ENCODE measurements around the gene C9.
"Not testable (repeated sequence)": the region's sequence is repeated elsewhere in the genome, so short reads cannot be mapped to it uniquely, and the experiment has no call there.

The C9 gene

DNA sequence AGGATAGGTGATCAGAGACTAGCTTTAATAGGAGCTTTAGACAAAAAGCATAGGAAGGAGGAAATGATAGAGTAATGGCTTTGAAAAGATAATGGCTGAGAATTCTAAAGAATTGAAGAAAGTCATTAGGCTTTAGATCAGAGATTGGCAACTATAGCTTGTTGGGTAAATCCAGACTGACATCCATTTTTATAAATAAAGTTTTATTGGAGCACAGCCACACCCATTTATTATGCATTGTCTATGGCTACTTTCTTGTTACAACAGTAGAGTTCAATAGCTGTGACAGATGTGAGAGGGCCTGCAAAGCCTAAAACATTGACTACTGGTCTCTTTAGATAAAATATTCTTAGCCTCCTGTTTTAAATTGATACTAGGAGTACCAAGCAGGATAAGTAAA is 104.2 kb downstream of the C9 start:
- no peak for DNase-seq (ENCODE audit: low read depth in 2 of 2)

GRCh38 chr5:39257554-39257953 is 106.7 kb downstream of the C9 start:
- DNase-seq (ENCODE audit: low read depth in 2 of 2) = no peak

DNA sequence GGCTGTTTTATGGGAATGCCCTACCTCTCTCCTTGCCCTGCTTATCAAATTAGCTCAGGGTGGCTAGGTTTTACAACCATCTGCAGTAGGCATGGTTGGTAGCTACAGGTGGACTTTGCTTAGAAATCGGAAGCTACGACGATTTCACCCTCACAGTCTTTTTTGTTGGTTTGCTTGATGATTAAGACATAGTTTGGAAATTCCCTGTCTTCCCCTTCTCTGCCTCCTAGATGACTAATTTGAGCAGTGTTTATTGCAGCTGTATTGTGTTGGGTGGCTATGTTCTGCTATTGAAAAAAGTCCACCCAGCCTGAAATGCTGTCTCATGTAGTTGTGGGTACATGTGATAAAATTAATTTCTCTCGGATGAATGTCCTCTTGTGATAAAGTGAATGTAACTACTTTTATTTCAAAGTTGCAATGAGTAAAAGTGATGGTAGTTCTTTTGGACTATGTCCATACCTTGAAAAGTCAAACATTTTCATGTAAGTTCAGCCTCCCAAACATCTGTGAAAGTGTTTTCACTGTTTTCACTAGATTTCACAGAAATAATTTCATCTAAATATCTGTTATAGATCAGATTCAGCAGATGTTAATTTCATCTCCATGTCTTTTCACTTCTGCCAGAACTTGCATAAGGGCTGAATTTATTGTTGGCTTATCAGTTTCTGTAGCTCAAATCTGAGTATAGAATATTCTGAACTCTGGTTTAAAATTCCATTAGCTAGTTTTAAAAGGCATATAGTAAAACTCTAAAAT is 107.6 kb downstream of the C9 start:
- DNase-seq (ENCODE audit: low read depth in 2 of 2) = no peak

- no peak for DNase-seq (ENCODE audit: low read depth in 2 of 2)
Measured at GRCh38 chr5:39255406-39255805, 108.9 kb downstream of the C9 start.

DNA sequence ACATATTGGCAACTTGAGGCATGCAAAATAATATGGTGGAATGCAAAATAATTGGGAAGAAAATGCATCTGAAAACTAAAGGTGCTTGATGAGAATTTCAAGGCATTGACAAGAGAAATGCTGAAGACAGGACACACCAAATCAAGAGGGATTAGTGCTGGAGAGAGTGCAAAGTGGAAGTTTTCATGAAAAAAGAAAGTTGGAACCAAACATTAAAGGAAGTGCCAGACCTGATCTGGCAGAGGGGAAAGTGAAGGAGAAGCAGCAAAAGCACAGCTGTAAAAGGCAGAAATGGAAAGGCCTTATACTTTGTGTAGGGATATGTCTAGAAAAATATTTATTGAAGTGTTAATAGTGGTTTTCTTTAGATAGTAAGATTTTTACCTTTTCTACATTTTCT is 109.6 kb downstream of the C9 start:
- no peak for DNase-seq (ENCODE audit: low read depth in 2 of 2)

GRCh38 chr5:39253196-39253595 is 111.1 kb downstream of the C9 start:
- DNase-seq (ENCODE audit: low read depth in 2 of 2) = no peak

- no peak for DNase-seq (ENCODE audit: low read depth in 2 of 2)
Measured at GRCh38 chr5:39249564-39250274, 114.6 kb downstream of the C9 start.

GRCh38 chr5:39249069-39249468 is 115.2 kb downstream of the C9 start:
- no peak for DNase-seq (ENCODE audit: low read depth in 2 of 2)

DNA sequence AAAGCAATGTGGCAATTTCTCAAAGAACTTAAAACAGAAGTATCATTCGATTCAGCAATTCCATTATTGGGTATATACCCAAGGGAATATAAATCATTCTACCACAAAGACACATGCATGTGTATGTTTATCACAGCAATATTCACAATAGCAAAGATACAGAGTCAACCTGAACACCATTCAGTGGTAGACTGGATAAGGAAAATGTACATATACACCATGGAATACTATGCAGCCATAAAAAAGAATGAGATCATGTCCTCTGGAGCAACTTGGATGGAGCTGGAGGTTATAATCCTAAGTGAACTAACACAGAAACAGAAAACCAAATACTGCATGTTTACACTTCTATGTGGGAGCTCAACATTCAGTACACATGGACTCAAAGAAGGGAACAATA is 123.5 kb downstream of the C9 start:
- DNase-seq (ENCODE audit: low read depth in 2 of 2) = no peak

- DNase-seq (ENCODE audit: low read depth in 2 of 2) = no peak
Measured at GRCh38 chr5:39238366-39239105, 125.8 kb downstream of the C9 start.

DNA sequence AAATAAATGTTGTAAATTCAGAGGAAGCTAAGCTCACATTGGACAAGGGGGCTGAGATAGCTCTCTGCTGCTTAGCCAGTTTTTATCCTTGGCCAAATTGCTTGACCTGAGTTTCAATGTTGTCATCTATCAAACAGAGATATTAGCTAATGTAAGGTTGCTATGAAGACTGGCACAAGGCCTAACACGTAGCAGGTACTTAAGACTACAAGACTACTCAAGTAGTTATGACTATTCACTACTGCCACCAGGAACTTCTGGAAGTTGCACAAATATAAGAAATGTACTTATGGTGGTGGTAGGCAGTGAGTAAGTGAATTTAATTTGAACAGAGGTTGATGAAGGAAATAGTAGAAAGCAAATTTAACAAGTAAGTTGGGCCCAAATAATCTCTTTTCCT is 127.6 kb downstream of the C9 start:
- DNase-seq (ENCODE audit: low read depth in 2 of 2) = no peak

GRCh38 chr5:39235648-39236047 is 128.6 kb downstream of the C9 start:
- no peak for DNase-seq (ENCODE audit: low read depth in 2 of 2)

DNA sequence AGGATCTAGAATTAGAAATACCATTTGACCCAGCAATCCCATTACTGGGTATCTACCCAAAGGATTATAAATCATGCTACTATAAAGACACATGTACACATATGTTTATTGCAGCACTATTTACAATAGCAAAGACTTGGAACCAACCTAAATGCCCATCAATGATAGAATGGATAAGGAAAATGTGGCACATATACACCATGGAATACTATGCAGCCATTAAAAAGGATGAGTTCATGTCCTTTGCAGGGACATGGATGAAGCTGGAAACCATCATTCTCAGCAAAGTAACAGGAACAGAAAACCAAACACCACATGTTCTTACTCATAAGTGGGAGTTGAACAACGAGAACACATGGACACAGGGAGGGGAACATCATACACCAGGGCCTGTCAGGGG is 129.8 kb downstream of the C9 start:
- DNase-seq (ENCODE audit: low read depth in 2 of 2) = not testable (repeated sequence)
